Effector CD8-positive, alpha-beta T cell (primary cell): ENCODE data around the gene EN2.

Experiments used
- DNase-seq: peaks from one replicate; lab custom pipeline; 2025; lab: John Stamatoyannopoulos, UW
- total RNA-seq, 4 experiments: gene quantifications; one replicate each; lab custom pipeline; 2026; lab: John Stamatoyannopoulos, UW

EN2 gene
- total RNA-seq, result 0 to 0.18 (median 0.06) reads per million in 4 experiments

GRCh38 chr7:155458111-155458877, at the start of gene EN2:
Gene EN2 (plus strand): TSS chr7:155458129. CDS start chr7:155458378, 249 bp downstream.
- DNase-seq, result no peak

DNA sequence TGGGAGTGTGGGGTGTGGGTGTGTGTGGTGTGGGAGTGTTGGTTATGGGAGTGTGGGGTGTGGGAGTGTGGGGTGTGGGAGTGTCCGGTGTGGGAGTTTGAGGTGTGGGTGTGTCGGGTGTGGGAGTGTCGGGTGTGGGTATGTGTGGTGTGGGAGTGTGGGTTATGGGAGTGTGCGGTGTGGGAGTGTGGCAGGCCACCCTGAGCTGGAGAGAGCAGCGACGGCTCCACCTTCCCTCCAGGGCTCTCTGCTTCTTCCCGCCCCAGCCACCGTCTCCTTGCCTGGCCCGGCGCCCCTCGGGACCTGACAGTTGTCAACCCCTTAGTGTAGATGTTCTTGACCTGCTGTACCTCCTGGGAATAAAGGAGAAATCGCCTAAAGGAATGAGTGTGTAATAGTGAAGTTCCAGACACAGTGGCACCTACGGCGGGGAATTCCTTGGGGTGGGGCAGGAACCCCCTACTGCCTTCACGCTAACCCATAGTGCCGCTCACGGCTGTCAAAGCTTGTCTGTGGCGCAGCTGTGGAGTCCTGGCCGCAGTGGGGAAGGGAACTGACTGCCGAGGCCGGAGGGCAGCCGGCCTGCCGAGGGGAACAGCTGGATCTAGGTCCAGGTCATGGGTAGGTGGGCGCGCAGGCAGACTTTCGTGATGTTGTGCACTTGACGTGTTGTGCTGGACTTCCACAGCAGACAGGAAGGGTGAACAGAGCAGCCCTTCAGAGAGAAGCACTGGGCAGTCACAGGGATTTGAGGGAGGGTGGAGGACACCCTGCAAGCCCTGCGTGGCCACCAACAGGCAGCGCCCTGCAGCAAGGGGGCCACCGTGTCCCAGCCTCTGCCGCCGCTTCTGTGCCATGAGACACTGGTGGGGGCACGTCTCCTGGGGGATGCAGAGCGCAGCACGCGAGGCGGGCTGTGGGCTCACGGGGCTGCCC, 49.0 kb upstream of the EN2 start:
- DNase-seq, result no peak

DNA sequence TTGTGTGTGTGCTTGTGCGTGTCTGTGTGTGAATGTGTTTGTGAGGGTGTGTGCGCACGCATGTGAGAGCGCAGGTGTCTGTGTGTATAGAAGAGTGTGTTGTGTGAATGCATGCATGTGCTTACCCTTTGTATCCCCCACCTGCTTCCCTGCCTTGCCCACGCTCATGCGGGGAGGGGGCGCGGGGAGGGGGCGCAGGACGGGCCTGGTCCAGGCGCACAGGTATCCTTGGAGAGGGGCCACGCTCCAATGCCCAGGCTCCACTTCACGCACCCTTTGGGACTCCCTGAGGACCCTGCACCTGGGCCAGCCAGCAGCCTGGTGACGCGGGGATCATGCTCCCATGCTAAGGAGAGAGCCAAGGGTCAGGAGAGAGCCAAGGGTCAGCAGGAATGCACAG, 47.9 kb upstream of the EN2 start:
- no peak for DNase-seq

DNA sequence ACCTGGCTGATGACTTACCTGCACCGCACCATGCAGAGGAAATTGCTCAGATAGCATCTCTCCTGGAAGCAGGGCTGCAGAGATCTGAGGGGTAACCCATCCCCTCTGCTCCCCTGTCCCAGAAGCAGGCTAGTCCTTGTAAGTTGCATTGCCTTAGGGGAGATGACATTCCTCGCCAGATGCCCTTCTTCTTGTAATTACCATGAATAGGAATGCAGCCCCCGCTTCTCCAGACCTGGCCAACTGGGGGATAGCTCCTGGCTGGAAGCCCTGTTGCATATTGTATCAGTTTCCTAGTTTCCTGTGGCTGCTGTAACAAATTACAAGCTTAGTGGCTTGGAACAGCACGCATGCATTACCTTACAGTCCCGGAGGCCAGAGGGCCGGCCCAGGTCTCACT, 47.5 kb upstream of the EN2 start:
- no peak for DNase-seq

GRCh38 chr7:155411718-155412415, 46.1 kb upstream of the EN2 start:
- DNase-seq, result no peak

- peak; percentile 7 for DNase-seq
These were observed 45.3 kb upstream of the EN2 start for GRCh38 chr7:155412416-155413253.

GRCh38 chr7:155414547-155415492, 43.1 kb upstream of the EN2 start:
- DNase-seq, result no peak

GRCh38 chr7:155416646-155417380, 41.1 kb upstream of the EN2 start:
- no peak for DNase-seq

DNA sequence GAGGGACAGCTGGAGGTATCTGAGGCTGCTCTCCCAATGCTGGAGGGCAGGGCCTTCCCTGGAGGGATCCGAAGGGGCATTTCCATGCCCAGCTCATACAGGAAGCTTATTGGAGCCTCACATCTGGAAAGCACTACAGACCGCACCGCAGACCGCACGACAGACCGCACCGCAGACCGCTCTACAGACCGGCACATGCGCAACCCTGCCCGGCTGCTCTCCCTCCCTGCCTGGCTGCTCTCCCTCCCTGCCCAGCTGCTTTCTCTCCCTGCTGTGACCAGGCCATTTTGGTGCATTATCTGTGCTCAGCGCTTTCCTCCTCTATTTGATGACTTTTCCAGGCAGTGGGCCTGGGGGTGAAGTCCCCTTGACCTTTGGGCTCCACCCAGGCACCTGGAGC, 39.6 kb upstream of the EN2 start:
- no peak for DNase-seq

GRCh38 chr7:155418941-155419755, 38.8 kb upstream of the EN2 start:
- no peak for DNase-seq

- no peak for DNase-seq
These were observed 37.8 kb upstream of the EN2 start for GRCh38 chr7:155420116-155420515.

DNA sequence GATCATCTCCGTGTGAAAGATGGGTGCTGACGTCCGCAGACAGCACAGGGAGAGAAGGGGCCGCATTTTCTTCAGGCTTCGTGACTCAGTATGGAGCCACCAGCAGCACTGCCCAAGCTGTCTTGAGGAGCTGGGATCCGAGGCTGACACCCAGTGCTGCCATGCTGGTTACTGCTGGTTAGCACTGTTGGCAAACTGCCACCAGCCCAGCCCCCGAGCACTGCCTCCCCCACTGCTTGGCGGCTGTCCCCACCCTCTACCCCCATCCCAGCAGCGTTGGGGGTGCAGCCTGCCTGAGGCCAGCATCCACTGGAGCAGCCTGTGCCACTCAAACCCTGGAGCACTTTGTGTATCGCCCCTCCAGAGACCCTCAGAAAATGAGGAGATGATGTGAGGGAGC, 35.8 kb upstream of the EN2 start:
- no peak for DNase-seq

DNA sequence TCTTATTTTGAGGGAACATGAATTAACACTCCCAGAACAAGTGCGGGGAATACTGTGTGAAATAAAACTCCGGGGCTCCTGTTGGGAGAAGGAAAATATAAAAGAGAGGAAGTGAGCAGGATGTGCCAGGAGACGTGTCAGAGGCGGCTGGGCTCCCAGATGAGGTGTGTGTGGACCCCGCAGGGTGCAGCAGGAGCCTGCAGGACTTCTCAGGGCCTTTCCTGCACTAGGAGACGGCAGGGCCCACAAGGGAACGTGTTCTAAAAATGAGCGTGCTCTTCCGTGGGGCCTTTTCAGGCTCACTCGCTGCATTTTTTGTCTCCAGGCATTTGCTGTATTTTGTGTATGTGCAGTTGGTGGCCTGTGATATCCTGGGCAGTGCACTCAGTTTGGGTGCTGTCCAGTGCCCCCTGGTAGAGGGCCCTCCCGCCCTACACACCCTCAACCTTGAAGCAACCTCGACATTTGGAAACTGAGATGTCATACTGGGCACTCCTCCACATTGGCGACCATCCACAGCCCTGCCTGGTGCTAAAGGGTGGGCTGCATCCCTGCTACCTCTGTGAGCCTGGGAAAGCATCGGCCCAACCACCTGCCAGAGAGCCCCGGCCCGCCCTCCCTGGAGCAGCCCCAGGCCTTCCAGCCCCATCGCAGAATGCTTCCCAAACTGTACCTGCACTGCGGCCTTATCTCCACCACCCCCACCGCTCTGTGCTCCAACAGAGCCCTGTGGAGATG, 35.2 kb upstream of the EN2 start:
- DNase-seq, result no peak

DNA sequence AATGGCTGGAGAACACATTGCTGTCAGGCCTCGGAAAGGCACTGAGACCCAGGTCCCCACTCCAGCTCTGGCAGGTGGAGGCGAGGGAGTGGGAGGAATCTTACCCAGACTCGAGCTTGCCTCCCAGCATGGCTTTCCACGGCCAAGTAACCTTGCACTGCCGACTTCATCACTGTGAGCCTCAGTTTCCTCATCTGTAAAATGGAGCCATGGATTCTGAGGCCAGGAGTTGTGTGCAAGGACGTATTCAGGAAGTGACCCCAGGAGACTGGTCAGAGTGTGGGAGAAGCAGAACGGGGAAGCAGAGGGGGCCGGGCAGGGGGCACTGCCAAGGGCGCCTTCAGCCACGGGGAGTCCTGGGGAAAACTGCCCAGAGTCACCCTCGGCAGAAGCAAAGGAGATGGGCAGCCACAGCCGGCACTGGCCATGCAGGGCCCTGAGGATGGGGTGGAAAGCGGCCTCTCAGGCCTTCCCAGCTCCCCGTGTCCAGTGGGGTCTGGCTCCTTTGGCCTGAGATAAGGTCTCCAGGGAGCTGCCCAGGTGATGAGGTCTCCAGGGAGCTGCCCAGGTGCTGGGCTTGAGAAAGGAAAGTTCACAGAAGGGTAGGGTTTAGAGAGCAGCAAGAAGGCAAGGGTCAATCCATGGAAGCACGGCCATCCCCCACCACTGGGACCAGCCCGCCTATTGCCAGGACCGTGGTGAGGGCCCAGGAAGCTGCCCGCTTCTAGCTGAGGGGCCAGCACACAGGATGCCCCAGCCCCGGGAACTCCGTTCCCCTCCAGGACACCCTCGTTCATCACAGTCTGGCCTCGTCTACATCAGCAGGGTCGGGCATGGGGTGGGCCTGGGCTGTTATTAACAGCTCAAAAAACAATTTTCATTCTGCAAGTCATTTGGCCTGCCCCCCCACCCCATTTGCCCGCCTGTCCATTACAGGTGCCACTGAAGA, 34.3 kb upstream of the EN2 start:
- no peak for DNase-seq

DNA sequence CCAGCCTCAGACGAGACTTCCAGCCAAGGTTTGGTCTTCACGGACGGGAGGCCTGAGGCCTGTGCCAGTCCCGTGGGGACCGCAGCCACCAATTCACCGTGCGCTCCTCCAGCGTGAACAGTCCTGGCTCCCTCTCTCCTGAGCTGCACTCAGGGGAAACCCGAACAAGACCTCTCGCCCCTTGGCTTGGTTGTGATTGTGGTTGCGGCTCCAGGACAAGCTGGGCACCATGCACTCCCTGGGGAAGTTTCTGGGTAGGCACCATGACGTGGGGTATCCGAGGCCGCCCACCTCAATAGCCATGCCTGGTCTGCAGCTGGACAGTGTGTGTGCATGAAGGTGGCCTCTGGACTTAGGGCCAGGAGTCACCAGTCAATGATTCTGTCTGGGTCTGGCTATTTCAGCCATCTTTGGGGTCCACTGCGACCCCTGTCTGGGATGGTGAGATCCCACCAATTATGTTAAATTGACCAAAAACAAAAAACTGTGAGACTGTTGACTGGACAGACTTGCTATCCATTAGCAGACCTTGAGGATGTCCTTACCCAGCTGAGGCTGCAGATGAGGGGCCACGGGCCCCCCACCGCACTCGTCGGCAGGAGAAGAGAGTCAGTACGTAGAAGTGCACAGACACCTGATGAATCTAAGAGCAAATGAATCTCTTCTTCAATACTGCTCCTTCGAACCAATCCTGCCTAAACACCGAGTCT, 33.5 kb upstream of the EN2 start:
- no peak for DNase-seq

DNA sequence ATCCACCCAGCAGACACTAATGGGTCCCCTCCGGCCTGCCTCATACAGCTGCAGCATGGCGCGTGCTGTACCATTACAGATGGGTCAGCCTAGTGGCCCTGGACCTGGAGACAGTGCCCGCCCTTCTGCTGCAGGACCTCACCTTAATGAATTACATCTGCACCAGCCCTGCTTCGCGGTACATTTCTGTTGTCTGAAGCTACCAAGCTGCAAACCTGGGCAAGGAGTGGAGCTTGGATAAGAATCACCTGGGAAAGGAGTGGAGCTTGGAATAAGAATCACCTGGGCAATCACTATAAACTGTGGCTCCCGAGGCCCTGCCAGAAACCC, 33.0 kb upstream of the EN2 start:
- DNase-seq, result no peak
